GM12878 (cell line): ENCODE results near the gene PUS7L. TPM values are rescaled to one million over a fixed set of nuclear protein-coding genes. Genes with fewer than 3 reads are reported as not detected.

Experiments
- BMI1 ChIP-seq: fragments of 450-650 bp; IDR thresholded peaks from 2 replicates; pipeline ENCODE4 v1.6.1; 2016; ENCODE audit warnings: mild to moderate bottlenecking, moderate library complexity, borderline replicate concordance
- CHD2 ChIP-seq: IDR thresholded peaks from 2 replicates; pipeline ENCODE4 v1.6.1; 2011; ENCODE audit warnings: low read depth, low read length, improper control_type of control experiment, borderline replicate concordance
- E2F4 ChIP-seq: IDR thresholded peaks from 2 replicates; pipeline ENCODE4 v1.6.1; 2012; ENCODE audit warnings: low read depth, low read length, improper control_type of control experiment
- E2F8 ChIP-seq: fragments of 450-650 bp; IDR thresholded peaks from 2 replicates; pipeline ENCODE4 v1.6.1; 2018; ENCODE audit warnings: mild to moderate bottlenecking, low read depth, moderate library complexity; ENCODE audit not compliant: partially characterized antibody
- FOXK2 ChIP-seq: fragments of 450-650 bp; IDR thresholded peaks from 2 replicates; pipeline ENCODE4 v1.6.1; 2017; ENCODE audit warnings: mild to moderate bottlenecking, moderate library complexity
- HCFC1 ChIP-seq: fragments of 150-350 bp; IDR thresholded peaks from 2 replicates; pipeline ENCODE4 v1.6.1; 2014; ENCODE audit warnings: low read length
- HDGF ChIP-seq: fragments of 450-650 bp; IDR thresholded peaks from 2 replicates; pipeline ENCODE4 v1.6.1; 2016; ENCODE audit warnings: antibody characterized with exemption
- IKZF1 ChIP-seq: fragments of 450-650 bp; conservative IDR thresholded peaks from 2 replicates; pipeline ENCODE4 v1.6.1; 2017; ENCODE audit warnings: antibody characterized with exemption, mild to moderate bottlenecking
- LARP7 ChIP-seq: fragments of 450-650 bp; IDR thresholded peaks from 2 replicates; pipeline ENCODE4 v1.6.1; 2017; ENCODE audit warnings: mild to moderate bottlenecking
- NRF1 ChIP-seq: conservative IDR thresholded peaks from 2 replicates; pipeline ENCODE4 v1.6.1; 2011; ENCODE audit warnings: mild to moderate bottlenecking, low read depth, low read length, improper control_type of control experiment
- PML ChIP-seq: IDR thresholded peaks from 2 replicates; pipeline ENCODE4 v1.6.1; 2012; ENCODE audit warnings: low read length, inconsistent platforms
- POLR2A ChIP-seq: IDR thresholded peaks from 2 replicates; pipeline ENCODE4 v1.6.1; 2011; ENCODE audit warnings: low read depth, mild to moderate bottlenecking, low read length
- POLR2AphosphoS2 ChIP-seq: IDR thresholded peaks from 2 replicates; pipeline ENCODE4 v1.6.1; 2011; ENCODE audit warnings: low read depth, mild to moderate bottlenecking, low read length, improper control_type of control experiment, moderate library complexity
- RFX5 ChIP-seq: IDR thresholded peaks from 2 replicates; pipeline ENCODE4 v1.6.1; 2011; ENCODE audit warnings: low read depth, low read length, improper control_type of control experiment
- SMAD1 ChIP-seq: fragments of 450-650 bp; IDR thresholded peaks from 2 replicates; pipeline ENCODE4 v1.6.1; 2018; ENCODE audit warnings: mild to moderate bottlenecking, low read depth; ENCODE audit not compliant: partially characterized antibody
- SMARCA5 ChIP-seq: fragments of 450-650 bp; IDR thresholded peaks from 2 replicates; pipeline ENCODE4 v1.6.1; 2017; ENCODE audit warnings: mild to moderate bottlenecking
- STAT3 ChIP-seq: IDR thresholded peaks from 2 replicates; pipeline ENCODE4 v1.6.1; 2011; ENCODE audit warnings: low read depth, low read length, improper control_type of control experiment
- ZBTB11 ChIP-seq: fragments of 450-650 bp; formaldehyde crosslinking; IDR thresholded peaks from 2 replicates; pipeline ENCODE4 v1.5.0; 2022; ENCODE audit warnings: mild to moderate bottlenecking, missing genetic modification characterization
- ZBTB33 ChIP-seq: fragments of 450-650 bp; IDR thresholded peaks from 2 replicates; pipeline ENCODE4 v1.6.1; 2017; ENCODE audit warnings: mild to moderate bottlenecking
- ZNF217 ChIP-seq: fragments of 450-650 bp; IDR thresholded peaks from 2 replicates; pipeline ENCODE4 v1.6.1; 2017; ENCODE audit warnings: antibody characterized with exemption, mild to moderate bottlenecking
- ZNF24 ChIP-seq: fragments of 450-650 bp; IDR thresholded peaks from 2 replicates; pipeline ENCODE4 v1.6.1; 2017; ENCODE audit warnings: antibody characterized with exemption, mild to moderate bottlenecking
- ZNF384 ChIP-seq: IDR thresholded peaks from 2 replicates; pipeline ENCODE4 v1.6.1; 2012; ENCODE audit warnings: low read depth, mild to moderate bottlenecking, low read length, improper control_type of control experiment, borderline replicate concordance
- ZNF622 ChIP-seq: fragments of 450-650 bp; IDR thresholded peaks from 2 replicates; pipeline ENCODE4 v1.6.1; 2017; ENCODE audit warnings: mild to moderate bottlenecking, inconsistent platforms
- ZSCAN29 ChIP-seq: fragments of 450-650 bp; IDR thresholded peaks from 2 replicates; pipeline ENCODE4 v1.6.1; 2017; ENCODE audit warnings: mild to moderate bottlenecking, moderate library complexity
- polyA plus RNA-seq, 11 experiments: library from polyadenylated mRNA; depleted of rRNA in 4 of 11; unstranded in 6 of 11; stranded (reverse) in 5 of 11; fragments of >200 nt; fragmentation: Nextera tagmentation in 4 of 11; fragmentation: Illumina TruSeq in 1 of 11; extraction: Ambion mirVana in 4 of 11; extraction: Trizol in 1 of 11; gene quantifications; 1 replicate in 1 of 11; 2 replicates in 10 of 11; pipeline versions ENCODE4 v1.2.1 to v1.2.3, GENCODE V29; 2011 to 2016; ENCODE audit warnings: inconsistent platforms in 2 of 11, missing spikeins in 2 of 11, low read depth in 1 of 11
- total RNA-seq, 4 experiments: library from RNA; depleted of rRNA in 3 of 4; stranded (reverse); fragments of >200 nt in 3 of 4; fragmentation: Illumina TruSeq in 1 of 4; extraction: Trizol in 1 of 4; gene quantifications; 2 replicates each; pipeline versions ENCODE4 v1.2.1 to v1.2.3, GENCODE V29; 2013 to 2021

Gene PUS7L
- total and polyA plus RNA-seq, 10 of the 15 experiments (the other 5 are each of a cell fraction or from before 2014, with no cell fraction given): 7.2 to 42.1 (median 19.6) TPM

GRCh38 chr12:43758728-43759563, at the start of gene PUS7L, which contains the start of gene IRAK4 (continued):
- no peak for TF ChIP-seq ZBTB33
- no peak for TF ChIP-seq ZNF622
- no peak for TF ChIP-seq LARP7
- peak; percentile 53; the same call in 1 of the 2 replicates for TF ChIP-seq E2F4
- no peak for TF ChIP-seq ZNF24
- no peak for TF ChIP-seq SMAD1
- no peak for TF ChIP-seq RFX5
- 0 out of 2 replicates have a peak, but pooled peaks have one; percentile 17 for TF ChIP-seq HCFC1
- no peak for TF ChIP-seq ZNF384
- peak; percentile 66 for TF ChIP-seq NRF1
- TF ChIP-seq HDGF: no peak
- TF ChIP-seq ZBTB11: no peak
- TF ChIP-seq ZNF217: no peak
- peak; percentile 92 for TF ChIP-seq PML
- TF ChIP-seq STAT3: no peak
- peak; percentile 93 for TF ChIP-seq POLR2A
- no peak for TF ChIP-seq SMARCA5
- peak; percentile 71; the same call in 1 of the 2 replicates for TF ChIP-seq POLR2AphosphoS2
- no peak for TF ChIP-seq BMI1
- peak; percentile 65; the same call in 1 of the 2 replicates for TF ChIP-seq IKZF1
- TF ChIP-seq ZSCAN29: no peak
- TF ChIP-seq CHD2: no peak
- TF ChIP-seq FOXK2: no peak
- peak; percentile 42 for TF ChIP-seq E2F8
